Mononuclear cell (primary cell): ENCODE data around the gene TCHP. TPM values are rescaled to one million over a fixed set of nuclear protein-coding genes. Genes with fewer than 3 reads are reported as not detected.

Experiments used
- H3K27me3 ChIP-seq: 2 replicates; pipeline ENCODE4 v1.6.0; 2011; ENCODE audit warnings: low read length, control low read depth; ENCODE audit not compliant: insufficient read depth
- H3K4me1 ChIP-seq: 2 replicates; pipeline ENCODE4 v1.5.1; 2011; ENCODE audit warnings: mild to moderate bottlenecking, low read length, control low read depth; ENCODE audit not compliant: insufficient read depth
- H3K4me3 ChIP-seq: 2 replicates; pipeline ENCODE4 v1.5.1; 2011; ENCODE audit warnings: mild to moderate bottlenecking, low read length, moderate library complexity
- H3K9me3 ChIP-seq: 2 replicates; pipeline ENCODE4 v1.5.1; 2011; ENCODE audit warnings: low read depth, mild to moderate bottlenecking, control low read depth, low read length
- total RNA-seq: library from RNA; depleted of rRNA; stranded (reverse); fragments of >200 nt; gene quantifications from one replicate; pipeline ENCODE4 v1.2.3, GENCODE V29; 2012

The TCHP gene
- total RNA-seq, 1 donor: 7.9 TPM

DNA sequence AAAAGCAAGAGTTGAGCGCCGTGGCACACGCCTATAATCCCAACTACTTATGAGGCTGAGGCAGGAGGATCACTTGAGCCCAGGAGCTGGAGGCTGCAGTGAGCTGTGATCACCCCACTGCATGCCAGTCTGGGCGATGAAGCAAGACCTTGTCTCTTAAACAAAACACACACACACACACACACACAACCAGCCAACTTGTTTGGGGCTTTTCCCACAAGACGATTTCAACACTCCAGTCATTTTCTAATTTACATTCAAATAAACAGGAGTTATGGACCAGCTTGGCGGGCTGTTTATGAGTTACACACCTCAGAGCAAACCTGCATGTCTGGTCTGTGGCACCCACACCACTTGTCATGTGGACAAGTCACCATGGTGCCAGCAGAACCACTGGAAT lies 26.4 kb upstream of the TCHP start:
- H3K9me3 ChIP-seq: no peaks in the 10 kb centered on the region
- H3K27me3 ChIP-seq: no peaks in the 10 kb centered on the region
- peaks cover 72% of the 10 kb centered on the region for H3K4me1 ChIP-seq
- no peak overlapping the region for H3K4me3 ChIP-seq

- no peak overlapping the region for H3K4me3 ChIP-seq
- no peaks in the 10 kb centered on the region for H3K9me3 ChIP-seq
- no peaks in the 10 kb centered on the region for H3K27me3 ChIP-seq
- H3K4me1 ChIP-seq: peaks cover 68% of the 10 kb centered on the region
Measured at GRCh38 chr12:109875572-109876131, 24.4 kb upstream of the TCHP start.

GRCh38 chr12:109876406-109876805 lies 23.7 kb upstream of the TCHP start:
- H3K4me1 ChIP-seq: peaks cover 66% of the 10 kb centered on the region

DNA sequence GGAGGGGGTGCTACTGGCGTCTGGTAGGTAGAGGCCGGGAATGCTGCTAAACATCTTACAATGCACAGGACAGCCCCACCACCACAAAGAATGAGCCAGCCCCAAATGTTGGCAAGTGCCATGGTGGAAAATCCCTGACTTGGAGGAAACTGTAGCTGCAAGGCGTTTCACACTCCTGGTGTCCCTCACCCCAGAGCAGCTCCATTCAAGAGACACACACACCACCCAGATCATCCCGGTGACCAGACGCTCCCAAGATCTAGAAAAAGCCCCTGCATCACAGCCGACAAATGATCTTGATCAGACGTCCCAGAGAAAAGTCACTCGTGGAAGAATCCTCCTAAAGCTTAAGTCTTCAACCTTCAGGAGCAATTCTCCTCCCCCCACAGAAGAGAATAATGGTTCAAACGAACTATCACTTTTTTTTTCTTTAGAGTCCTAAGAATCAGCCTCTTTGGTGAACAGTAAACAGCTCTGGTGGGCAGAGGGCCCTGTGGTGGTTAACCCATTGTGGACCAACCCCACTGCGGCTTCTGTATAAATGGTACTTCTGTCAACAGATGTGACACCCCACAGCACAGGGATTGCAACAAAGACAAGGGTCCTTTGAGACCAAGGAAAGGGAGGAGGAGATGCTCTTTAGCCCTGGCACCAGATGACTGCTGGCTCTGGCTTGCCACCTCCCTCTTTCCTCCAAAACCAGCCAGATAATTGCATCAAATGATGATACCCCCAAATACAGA lies 22.4 kb upstream of the TCHP start:
- Histone ChIP-seq H3K27me3 (no peaks in the 10 kb centered on the region), H3K9me3 (no peaks in the 10 kb centered on the region), H3K4me3 (no peak overlapping the region), H3K4me1 (peaks cover 54% of the 10 kb centered on the region)

More at GRCh38 chr12:109876406-109876805, 23.7 kb upstream of the TCHP start:
- Histone ChIP-seq H3K9me3 (no peaks in the 10 kb centered on the region), H3K27me3 (no peaks in the 10 kb centered on the region), H3K4me3 (no peak overlapping the region)

DNA sequence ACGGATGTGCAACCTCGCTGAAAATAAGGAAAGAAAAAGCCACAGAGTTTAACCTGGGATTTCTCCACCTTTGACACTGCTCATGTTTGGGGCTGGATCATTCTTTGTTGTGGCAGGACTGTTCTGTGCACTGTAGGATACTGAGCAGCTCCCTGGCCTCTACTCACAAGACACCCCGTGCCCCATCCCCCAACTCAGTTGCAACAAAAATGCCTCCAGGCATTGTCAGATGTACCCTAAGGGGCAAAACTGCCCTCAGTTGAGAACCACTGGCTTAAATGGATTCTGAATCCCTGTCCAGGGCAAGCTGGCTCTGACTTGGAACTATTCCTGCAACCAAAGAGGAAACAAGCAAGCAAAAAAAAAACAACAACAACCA lies 21.8 kb upstream of the TCHP start:
- Histone ChIP-seq H3K4me3 (no peak overlapping the region), H3K27me3 (no peaks in the 10 kb centered on the region), H3K9me3 (no peaks in the 10 kb centered on the region), H3K4me1 (peaks cover 54% of the 10 kb centered on the region)

DNA sequence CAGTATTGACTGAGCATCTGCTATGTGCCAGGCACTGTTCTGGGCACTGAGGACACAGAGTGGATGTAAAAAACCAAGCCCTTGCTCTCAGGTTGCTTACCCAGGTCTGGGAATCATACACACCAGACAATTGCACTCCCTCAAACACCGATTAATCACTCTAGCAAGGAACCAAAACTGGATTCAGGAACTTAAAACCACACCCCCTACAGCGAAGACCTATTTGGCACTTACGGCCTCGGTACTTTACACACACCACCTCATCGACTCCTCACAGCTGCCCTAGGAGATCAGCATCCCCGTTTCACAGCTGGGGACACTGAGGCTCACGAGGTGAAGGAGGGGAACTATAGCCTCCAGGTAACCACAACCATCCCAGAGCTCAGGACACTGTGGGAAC lies 21.3 kb upstream of the TCHP start:
- Histone ChIP-seq H3K9me3 (no peaks in the 10 kb centered on the region), H3K4me1 (peaks cover 56% of the 10 kb centered on the region), H3K4me3 (peak overlapping the region; percentile 88), H3K27me3 (no peaks in the 10 kb centered on the region)

- H3K9me3 ChIP-seq: no peaks in the 10 kb centered on the region
- H3K4me3 ChIP-seq: peak overlapping the region; percentile 88
- H3K27me3 ChIP-seq: no peaks in the 10 kb centered on the region
- peaks cover 56% of the 10 kb centered on the region for H3K4me1 ChIP-seq
Measured at GRCh38 chr12:109879351-109880042, 20.6 kb upstream of the TCHP start.

DNA sequence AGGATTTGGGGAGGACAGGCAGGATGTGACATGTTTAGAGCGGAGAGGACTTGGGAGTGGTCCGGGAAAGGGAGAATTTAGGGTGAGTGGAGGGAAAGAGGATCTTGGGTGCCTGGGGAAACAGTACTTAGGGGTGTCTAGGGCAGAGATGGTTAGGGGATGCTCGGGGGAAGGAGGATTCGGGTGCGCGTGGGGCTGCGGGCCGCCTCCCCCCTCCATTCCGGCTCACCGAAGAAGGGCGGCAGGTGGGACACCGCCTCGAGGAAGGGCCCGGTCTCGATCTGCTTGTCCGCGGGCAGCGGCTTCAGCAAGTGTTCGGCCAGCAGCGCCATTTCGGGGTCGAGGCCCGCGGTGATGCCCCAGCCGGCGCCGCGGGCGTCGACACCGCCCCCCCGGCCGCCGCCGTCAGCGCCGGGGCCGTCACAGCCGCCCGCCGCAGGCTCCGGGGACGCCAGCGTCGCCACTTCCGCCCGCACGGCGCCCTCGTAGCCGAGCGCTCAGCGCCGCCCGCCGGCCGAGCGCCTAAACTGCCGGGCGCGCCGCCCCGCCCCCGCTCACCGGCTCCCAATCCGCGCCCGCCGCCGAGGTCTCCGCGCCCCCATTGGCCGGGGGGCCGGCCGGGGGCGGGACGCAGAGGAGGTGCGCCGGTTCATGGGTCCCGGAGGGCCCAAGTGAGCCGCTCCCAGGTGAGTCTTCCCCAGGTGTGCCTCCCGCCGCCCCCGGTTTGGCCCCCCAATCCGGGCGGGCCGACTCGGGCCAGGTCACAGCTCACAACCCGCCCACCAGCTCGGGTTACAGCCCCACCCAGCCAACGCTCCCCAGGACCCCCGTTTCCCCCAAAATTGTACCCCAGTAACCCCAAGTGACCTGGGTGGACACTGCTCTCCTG lies 19.8 kb upstream of the TCHP start, which contains the start of gene GLTP:
TSS of gene GLTP (minus strand) at position 499 of the 889 bp plus-strand sequence. CDS start at position 332, 167 bp downstream.
- H3K9me3 ChIP-seq: no peaks in the 10 kb centered on the region
- H3K4me1 ChIP-seq: peaks cover 56% of the 10 kb centered on the region
- H3K4me3 ChIP-seq: peak within 1 kb of the TSS; percentile 88
- no peaks in the 10 kb centered on the region for H3K27me3 ChIP-seq

GRCh38 chr12:109880938-109881337 lies 19.1 kb upstream of the TCHP start:
- peaks cover 50% of the 10 kb centered on the region for H3K4me1 ChIP-seq
- H3K4me3 ChIP-seq: peak overlapping the region; percentile 88
- no peaks in the 10 kb centered on the region for H3K9me3 ChIP-seq

DNA sequence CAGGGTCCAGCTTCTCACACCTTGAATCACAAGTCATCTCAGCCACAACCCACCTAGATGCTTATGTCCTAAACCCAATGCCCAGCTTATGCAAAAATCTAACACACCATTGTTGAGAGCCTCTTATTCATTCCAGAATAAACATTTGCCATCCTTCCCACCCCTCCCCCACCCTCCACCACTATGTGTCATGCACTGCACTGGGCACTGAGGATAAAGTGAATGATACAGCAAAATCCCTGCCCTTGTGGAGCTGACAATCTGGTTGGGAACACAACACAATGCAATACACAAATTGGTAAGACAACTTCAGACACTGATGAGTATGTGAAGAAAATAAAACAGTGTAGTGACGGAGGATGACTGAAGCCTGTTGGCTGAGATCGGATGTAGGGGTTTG lies 18.3 kb upstream of the TCHP start:
- H3K4me3 ChIP-seq: no peak overlapping the region
- peaks cover 48% of the 10 kb centered on the region for H3K4me1 ChIP-seq
- no peaks in the 10 kb centered on the region for H3K9me3 ChIP-seq
- H3K27me3 ChIP-seq: no peaks in the 10 kb centered on the region

More at GRCh38 chr12:109880938-109881337, 19.1 kb upstream of the TCHP start:
- H3K27me3 ChIP-seq: no peaks in the 10 kb centered on the region

DNA sequence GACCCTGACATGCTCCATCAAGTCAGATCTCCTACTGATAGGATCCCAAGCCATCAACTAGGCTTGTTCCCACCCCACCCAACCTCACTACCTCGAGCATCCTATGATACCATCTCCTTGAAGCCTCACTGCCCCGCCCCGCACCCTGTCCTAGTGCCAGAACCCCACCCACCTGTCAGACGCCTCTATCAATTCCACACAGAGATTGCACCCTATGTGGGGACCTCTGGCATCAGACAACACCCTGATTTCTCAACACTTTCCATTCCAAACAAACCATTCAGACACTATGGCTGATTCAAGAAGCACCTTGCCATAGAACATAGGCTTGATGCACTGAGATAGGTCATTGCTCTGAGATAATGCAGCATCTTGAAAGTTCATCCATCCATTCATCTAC lies 16.6 kb upstream of the TCHP start:
- Histone ChIP-seq H3K4me3 (no peak overlapping the region), H3K27me3 (no peaks in the 10 kb centered on the region), H3K4me1 (peaks cover 48% of the 10 kb centered on the region), H3K9me3 (no peaks in the 10 kb centered on the region)

- Histone ChIP-seq H3K27me3 (no peaks in the 10 kb centered on the region), H3K4me1 (peaks cover 54% of the 10 kb centered on the region), H3K9me3 (no peaks in the 10 kb centered on the region), H3K4me3 (no peak overlapping the region)
Measured at GRCh38 chr12:109885616-109886015, 14.5 kb upstream of the TCHP start.

DNA sequence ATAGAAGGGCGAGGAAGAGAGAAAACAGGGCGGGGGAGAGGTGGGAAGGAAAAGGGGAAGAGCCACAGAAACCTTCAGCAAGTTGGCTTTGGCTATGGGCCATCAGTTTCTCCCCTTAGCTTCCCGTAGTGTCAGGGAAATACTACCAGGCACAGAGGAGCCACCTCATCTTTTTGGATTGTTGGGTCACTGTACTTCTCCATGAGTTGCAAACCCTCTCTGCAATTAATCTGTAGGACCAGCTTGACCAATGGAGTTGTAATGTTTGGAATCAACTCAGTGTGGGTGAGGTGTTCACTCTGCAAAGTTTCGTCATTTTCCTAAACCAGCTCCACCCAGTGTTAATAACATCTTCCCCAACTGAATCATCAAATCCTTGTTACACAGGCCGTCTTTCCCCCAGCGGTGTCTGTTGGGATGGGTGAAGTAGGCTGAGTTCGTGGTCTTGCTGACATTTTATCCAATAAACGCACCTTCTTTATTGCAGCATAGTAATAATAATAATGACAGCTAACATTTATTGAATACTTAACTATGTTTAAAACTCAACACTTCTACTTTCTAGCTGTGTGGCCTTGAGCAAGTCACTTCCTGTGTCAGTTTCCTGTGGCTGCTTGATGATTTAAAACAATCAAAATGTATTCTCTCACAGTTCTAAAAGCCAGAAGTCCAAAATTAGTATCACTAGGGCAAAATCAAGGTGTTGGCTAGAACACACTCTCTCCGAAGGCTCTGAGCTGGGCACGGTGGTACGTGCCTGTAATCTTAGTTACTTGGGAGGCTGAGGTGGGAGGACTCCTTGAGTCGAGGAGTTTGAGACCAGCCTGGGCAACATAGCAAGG lies 11.7 kb upstream of the TCHP start:
- no peaks in the 10 kb centered on the region for H3K27me3 ChIP-seq
- peaks cover 65% of the 10 kb centered on the region for H3K4me1 ChIP-seq
- H3K4me3 ChIP-seq: no peak overlapping the region
- H3K9me3 ChIP-seq: no peaks in the 10 kb centered on the region

DNA sequence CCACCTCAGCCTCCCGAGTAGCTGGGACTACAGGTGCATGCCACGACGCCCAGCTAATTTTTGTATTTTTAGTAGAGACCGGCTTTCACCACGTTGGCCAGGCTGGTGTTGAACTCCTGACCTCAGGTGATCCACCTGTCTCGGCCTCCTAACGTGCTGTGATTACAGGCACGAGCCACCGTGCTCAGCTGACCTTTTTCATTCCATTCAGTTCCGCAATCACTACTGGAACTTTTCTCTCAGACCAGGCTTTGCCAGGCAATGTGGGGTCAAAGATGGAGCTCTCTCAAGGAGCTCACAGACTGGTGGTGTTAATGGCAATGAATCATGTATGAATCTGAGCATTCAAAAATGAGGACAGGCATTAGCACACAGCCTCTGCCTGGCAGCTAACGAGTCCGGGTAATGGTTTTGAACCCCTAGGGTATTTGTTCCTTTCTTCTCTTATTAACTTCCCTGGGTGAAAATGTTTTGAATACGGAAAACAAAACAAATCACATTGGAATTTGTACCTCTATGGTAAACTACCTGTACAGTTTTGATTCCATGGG lies 9.4 kb upstream of the TCHP start:
- Histone ChIP-seq H3K9me3 (no peaks in the 10 kb centered on the region), H3K27me3 (no peaks in the 10 kb centered on the region), H3K4me1 (peaks cover 65% of the 10 kb centered on the region), H3K4me3 (no peak overlapping the region)
